H1 (cell line): ENCODE data around the gene SHLD3. TPM values are rescaled to one million over a fixed set of nuclear protein-coding genes. Genes with fewer than 3 reads are reported as not detected.

Experiments
- CTCF ChIA-PET: fragments of 300-600 bp; sonication (Branson Sonifier 250); formaldehyde crosslinking; loops from one replicate; lab custom pipeline; 2021; ENCODE audit not compliant: partially characterized antibody; lab: Charles Lee
- POLR2A ChIA-PET: fragments of 300-600 bp; sonication (Branson Sonifier 250); formaldehyde crosslinking; loops from one replicate; lab custom pipeline; 2021; ENCODE audit warnings: inconsistent platforms; ENCODE audit not compliant: partially characterized antibody; lab: Charles Lee
- DNase-seq, 2 experiments: peaks; one replicate each; pipeline versions ENCODE4 v3.0.0 to v3.0.0-alpha.2; 2010 to 2022; ENCODE audit warnings: low spot score in 2 of 2, low read depth in 1 of 2, mixed read lengths in 1 of 2
- FAIRE-seq: peaks from 2 replicates; lab custom pipeline; 2011; peaks lifted over from hg19 to GRCh38; lab: Jason Lieb, UNC
- H2AFZ ChIP-seq: 2 replicates; pipeline ENCODE4 v1.8.1; 2012; ENCODE audit warnings: low read length, inconsistent platforms
- H2AK5ac ChIP-seq: 2 replicates; pipeline ENCODE4 v1.6.1; 2013; ENCODE audit warnings: low read depth, low read length
- H2BK120ac ChIP-seq: replicated peaks from 2 replicates; pipeline ENCODE3; 2013; ENCODE audit warnings: low read depth, low read length, inconsistent platforms
- H2BK12ac ChIP-seq: 2 replicates; pipeline ENCODE4 v1.6.1; 2013; ENCODE audit warnings: low read depth, low read length
- H2BK15ac ChIP-seq: 2 replicates; pipeline ENCODE4 v1.6.1; 2013; ENCODE audit warnings: low read length
- H2BK20ac ChIP-seq: 2 replicates; pipeline ENCODE4 v1.6.1; 2013; ENCODE audit warnings: low read length
- H2BK5ac ChIP-seq: 2 replicates; pipeline ENCODE4 v1.6.1; 2013; ENCODE audit warnings: low read depth, low read length
- H3K14ac ChIP-seq: 2 replicates; pipeline ENCODE4 v1.6.1; 2013; ENCODE audit warnings: inconsistent platforms; ENCODE audit not compliant: insufficient read length
- H3K18ac ChIP-seq: 2 replicates; pipeline ENCODE4 v1.6.1; 2013; ENCODE audit warnings: low read length; ENCODE audit errors: extremely low read depth
- H3K23ac ChIP-seq: 2 replicates; pipeline ENCODE4 v1.6.1; 2013; ENCODE audit warnings: inconsistent platforms; ENCODE audit not compliant: insufficient read length
- H3K23me2 ChIP-seq: 2 replicates; pipeline ENCODE4 v1.6.1; 2013; ENCODE audit warnings: low read depth, low read length
- H3K27ac ChIP-seq: 2 replicates; pipeline ENCODE4 v1.6.1; 2011; ENCODE audit warnings: low read depth, low read length, inconsistent platforms
- H3K27me3 ChIP-seq, 4 experiments: replicated peaks in 1 of 4; 1 replicate in 1 of 4; 2 replicates in 3 of 4; pipeline versions ENCODE4 v1.6.1 to v1.8.1; 2011 to 2013; ENCODE audit warnings: low read length in 3 of 4, mild to moderate bottlenecking in 3 of 4, inconsistent platforms in 2 of 4, mixed read lengths in 2 of 4, moderate library complexity in 1 of 4; ENCODE audit not compliant: control insufficient read depth in 3 of 4, insufficient read depth in 3 of 4; ENCODE audit errors: extremely low read depth in 1 of 4
- H3K36me3 ChIP-seq, 4 experiments: 2 replicates each; pipeline versions ENCODE4 v1.6.1 to v1.8.1; 2011 to 2013; ENCODE audit warnings: mild to moderate bottlenecking in 4 of 4, low read length in 3 of 4, moderate library complexity in 2 of 4, control low read depth in 1 of 4, inconsistent platforms in 1 of 4; ENCODE audit not compliant: insufficient read depth in 4 of 4, control insufficient read depth in 2 of 4
- H3K4ac ChIP-seq: replicated peaks from 2 replicates; pipeline ENCODE3; 2013; ENCODE audit warnings: low read length, low read depth, mixed read lengths, inconsistent platforms; ENCODE audit not compliant: insufficient read length
- H3K4me1 ChIP-seq, 4 experiments: replicated peaks in 1 of 4; 1 replicate in 1 of 4; 2 replicates in 3 of 4; pipeline versions ENCODE4 v1.6.1 to v1.8.1; 2011 to 2013; ENCODE audit warnings: low read length in 3 of 4, inconsistent platforms in 2 of 4, mixed read lengths in 1 of 4; ENCODE audit not compliant: insufficient read depth in 4 of 4, control insufficient read depth in 3 of 4
- H3K4me2 ChIP-seq, 2 experiments: 2 replicates each; pipeline versions ENCODE4 v1.6.1 to v1.8.1; 2011 to 2013; ENCODE audit warnings: low read depth in 2 of 2, low read length in 2 of 2, control low read depth in 1 of 2, inconsistent platforms in 1 of 2, mild to moderate bottlenecking in 1 of 2; ENCODE audit not compliant: insufficient read depth in 1 of 2
- H3K4me3 ChIP-seq, 4 experiments: fragments of 200-600, 300-600 bp in 1 of 4; sonication (generic), shearing (Covaris generic), sonication (Bioruptor Twin) in 1 of 4; 2 replicates each; pipeline versions ENCODE4 v1.5.1 to v1.8.1; 2011 to 2016; ENCODE audit warnings: low read length in 4 of 4, low read depth in 3 of 4, control low read depth in 2 of 4, inconsistent platforms in 2 of 4, mild to moderate bottlenecking in 2 of 4, mixed read lengths in 1 of 4, moderate library complexity in 1 of 4; ENCODE audit not compliant: insufficient read depth in 2 of 4; ENCODE audit errors: extremely low read depth in 1 of 4
- H3K56ac ChIP-seq: replicated peaks from 2 replicates; pipeline ENCODE3; 2013; ENCODE audit warnings: low read depth, mild to moderate bottlenecking, mixed read lengths, low read length, inconsistent platforms; ENCODE audit not compliant: insufficient read length
- H3K79me1 ChIP-seq: 2 replicates; pipeline ENCODE4 v1.6.1; 2013; ENCODE audit warnings: low read depth, low read length, control low read depth
- H3K79me2 ChIP-seq, 2 experiments: 2 replicates each; pipeline versions ENCODE4 v1.6.1 to v1.8.1; 2012 to 2013; ENCODE audit warnings: low read length in 2 of 2, mild to moderate bottlenecking in 2 of 2, inconsistent platforms in 1 of 2; ENCODE audit not compliant: insufficient read depth in 2 of 2, control insufficient read depth in 1 of 2
- H3K9ac ChIP-seq, 4 experiments: replicated peaks in 1 of 4; 1 replicate in 1 of 4; 2 replicates in 3 of 4; pipeline versions ENCODE4 v1.6.1 to v1.8.1; 2011 to 2013; ENCODE audit warnings: low read depth in 3 of 4, low read length in 3 of 4, control low read depth in 2 of 4, mild to moderate bottlenecking in 2 of 4, moderate library complexity in 2 of 4, inconsistent platforms in 1 of 4; ENCODE audit errors: extremely low read depth in 1 of 4
- H3K9me3 ChIP-seq, 2 experiments: 2 replicates each; pipeline versions ENCODE4 v1.6.1 to v1.8.1; 2012 to 2013; ENCODE audit warnings: mild to moderate bottlenecking in 2 of 2, moderate library complexity in 2 of 2, control low read depth in 1 of 2, inconsistent platforms in 1 of 2, low read depth in 1 of 2, low read length in 1 of 2, mixed read lengths in 1 of 2; ENCODE audit not compliant: insufficient read depth in 2 of 2
- H4K20me1 ChIP-seq, 2 experiments: replicated peaks in 1 of 2; 2 replicates each; pipeline versions ENCODE3 to v1.8.1; 2011 to 2013; ENCODE audit warnings: inconsistent platforms in 2 of 2, low read length in 2 of 2, mild to moderate bottlenecking in 1 of 2; ENCODE audit not compliant: insufficient read depth in 2 of 2, control insufficient read depth in 1 of 2
- H4K5ac ChIP-seq: 2 replicates; pipeline ENCODE4 v1.6.1; 2013; ENCODE audit warnings: low read length, low read depth, mixed read lengths, inconsistent platforms; ENCODE audit not compliant: insufficient read length
- H4K8ac ChIP-seq: 2 replicates; pipeline ENCODE4 v1.8.0; 2013; ENCODE audit warnings: mild to moderate bottlenecking, moderate library complexity, low read length, inconsistent platforms; ENCODE audit not compliant: insufficient read depth; ENCODE audit errors: extremely low read depth
- H4K91ac ChIP-seq: replicated peaks from 2 replicates; pipeline ENCODE3; 2013; ENCODE audit warnings: low read length, mixed read lengths, inconsistent platforms; ENCODE audit not compliant: insufficient read length
- KDM5A ChIP-seq: fragments of 200-600 bp; IDR thresholded peaks from 2 replicates; pipeline ENCODE4 v1.7.1; 2012; ENCODE audit warnings: mild to moderate bottlenecking, low read length, inconsistent platforms, mixed read lengths
- polyA plus RNA-seq, 7 experiments: library from polyadenylated mRNA; depleted of rRNA in 3 of 7; stranded (reverse) in 5 of 7; unstranded in 2 of 7; fragments of >200 nt in 5 of 7; fragments of 200-250 nt in 2 of 7; gene quantifications; 1 replicate in 5 of 7; 2 replicates in 1 of 7; 4 replicates in 1 of 7; pipeline versions ENCODE4 v1.2.1 to v1.2.3, GENCODE V29; 2011 to 2013; ENCODE audit warnings: missing spikeins in 2 of 7, mixed read lengths in 2 of 7
- total RNA-seq: library from RNA; stranded (reverse); fragmentation: NEBNext Ultra II Directional; extraction: Animal tissue kit (Norgen Biotek cat#: 25700); gene quantifications from 2 replicates; pipeline ENCODE4 v1.2.1, GENCODE V29; 2021

The SHLD3 gene
- total and polyA plus RNA-seq, 2 of the 8 experiments (the other 6 are each of a cell fraction or from before 2014, with no cell fraction given): 1.9 to 3.2 TPM

GRCh38 chr5:65630981-65631380 lies 6.2 kb downstream of the SHLD3 start:
- no peak for FAIRE-seq
- H4K91ac ChIP-seq: no peak overlapping the region
- no peak overlapping the region for H3K18ac ChIP-seq
- H3K56ac ChIP-seq: no peak overlapping the region
- H3K9ac ChIP-seq: no peak overlapping the region
- no peak overlapping the region for H3K27ac ChIP-seq
- no peak overlapping the region for H2BK15ac ChIP-seq
- H3K4me1 ChIP-seq: peaks cover 0 to 2% (median under 1%) of the 10 kb centered on the region in 4 experiments; a peak in 1 of 7 replicates
- H3K14ac ChIP-seq: no peak overlapping the region
- H3K4me2 ChIP-seq: no peak overlapping the region
- no peak overlapping the region for H2BK120ac ChIP-seq
- no peak overlapping the region for H2AFZ ChIP-seq
- DNase-seq: no peak
- H2BK5ac ChIP-seq: no peak overlapping the region
- no peak overlapping the region for H2BK20ac ChIP-seq
- no peaks in the 10 kb centered on the region for H3K9me3 ChIP-seq
- H3K79me2 ChIP-seq: peaks cover 0 to 31% of the 10 kb centered on the region in 2 experiments; a peak in 2 of 4 replicates
- H4K20me1 ChIP-seq: no peaks in the 10 kb centered on the region
- H3K4me3 ChIP-seq: no peak overlapping the region
- H3K27me3 ChIP-seq: no peaks in the 10 kb centered on the region
- H3K4ac ChIP-seq: no peak overlapping the region
- H3K79me1 ChIP-seq: no peaks in the 10 kb centered on the region; the same call in 1 of the 2 replicates
- no peaks in the 10 kb centered on the region for H3K23me2 ChIP-seq
- no peak overlapping the region for H3K23ac ChIP-seq
- peaks cover 0 to 8% (median 3%) of the 10 kb centered on the region in 4 experiments; a peak in 3 of 8 replicates for H3K36me3 ChIP-seq
- H2AK5ac ChIP-seq: no peak overlapping the region
- ChIA-PET POLR2A (interaction anchor here (0.7 kb wide), 1 partner anchor 1174 kb away, joined by 4 read pairs; no protein-coding TSS in a partner anchor), CTCF (no interaction called here)
- no peak for TF ChIP-seq KDM5A
- H4K5ac ChIP-seq: no peak overlapping the region
- H2BK12ac ChIP-seq: no peak overlapping the region
- H4K8ac ChIP-seq: no peak overlapping the region
